Activated T-cell treated with anti-CD3 and anti-CD28 coated beads for 24 hours (primary cell): ENCODE measurements around the gene CHN2.
"Not testable (repeated sequence)": the region's sequence is repeated elsewhere in the genome, so short reads cannot be mapped to it uniquely, and the experiment has no call there.

Experiments used
- DNase-seq: peaks from one replicate; pipeline ENCODE4 v3.0.0-alpha.2; 2020; ENCODE audit warnings: low read depth

The CHN2 gene

GRCh38 chr7:29189743-29190201, 4.8 kb upstream of the CHN2 start:
- DNase-seq: peak; percentile 35

- DNase-seq: no peak
These were observed 4.1 kb upstream of the CHN2 start for GRCh38 chr7:29190349-29191045.

GRCh38 chr7:29192323-29192722, 2.3 kb upstream of the CHN2 start:
- DNase-seq: no peak

- DNase-seq: no peak
These were observed 1.8 kb upstream of the CHN2 start for GRCh38 chr7:29192811-29193210.

GRCh38 chr7:29193316-29194205, 1.0 kb upstream of the CHN2 start:
- DNase-seq: no peak

- DNase-seq: no peak
These were observed 375 bp upstream of the CHN2 start for GRCh38 chr7:29194206-29194593.

- no peak for DNase-seq
These were observed 1.6 kb downstream of the CHN2 start for GRCh38 chr7:29196191-29196590.

GRCh38 chr7:29196971-29197595, 2.5 kb downstream of the CHN2 start:
- DNase-seq: no peak

GRCh38 chr7:29197916-29198315, 3.3 kb downstream of the CHN2 start:
- DNase-seq: no peak

GRCh38 chr7:29199776-29200175, 5.2 kb downstream of the CHN2 start:
- DNase-seq: no peak

GRCh38 chr7:29202651-29203069, 8.1 kb downstream of the CHN2 start:
- no peak for DNase-seq

- DNase-seq: no peak
These were observed 10.1 kb downstream of the CHN2 start for GRCh38 chr7:29204491-29205272.

- no peak for DNase-seq
These were observed 12.7 kb downstream of the CHN2 start for GRCh38 chr7:29207162-29207801.

GRCh38 chr7:29208410-29209250, 14.1 kb downstream of the CHN2 start:
- DNase-seq: no peak

- no peak for DNase-seq
These were observed 15.2 kb downstream of the CHN2 start for GRCh38 chr7:29209745-29210144.

- DNase-seq: not testable (repeated sequence)
These were observed 18.2 kb downstream of the CHN2 start for GRCh38 chr7:29212736-29213135.

GRCh38 chr7:29214056-29214455, 19.5 kb downstream of the CHN2 start:
- no peak for DNase-seq

GRCh38 chr7:29214816-29215215, 20.2 kb downstream of the CHN2 start:
- no peak for DNase-seq

GRCh38 chr7:29216128-29216527, 21.6 kb downstream of the CHN2 start:
- no peak for DNase-seq

GRCh38 chr7:29217113-29217512, 22.5 kb downstream of the CHN2 start:
- no peak for DNase-seq

- no peak for DNase-seq
These were observed 30.2 kb downstream of the CHN2 start for GRCh38 chr7:29224726-29225125.
